ENCODE measurements around the gene BRD2. TPM values are rescaled to one million over a fixed set of nuclear protein-coding genes. Genes with fewer than 3 reads are reported as not detected.

The BRD2 gene
- polyA plus RNA-seq, 2 donors, result 86.9 to 97.6 TPM

GRCh38 chr6:32977953-32978324, 9.5 kb downstream of the BRD2 start:
- WGBS, 2 donors, result 58 to 60% methylated on average over 7 of the region's 7 CpGs
- Histone ChIP-seq H3K27ac (ENCODE audit: low read depth in 2 of 2, low read length in 1 of 2) (no peak overlapping the region), H3K36me3 (ENCODE audit: control insufficient read depth in 2 of 2, insufficient read depth in 2 of 2, low read length in 1 of 2) (peaks cover 46 to 54% of the 10 kb centered on the region in 2 donors), H3K27me3 (ENCODE audit: control insufficient read depth in 1 of 2, insufficient read depth in 2 of 2, low read length in 2 of 2) (no peaks in the 10 kb centered on the region), H3K4me3 (ENCODE audit: low read depth in 1 of 2, low read length in 2 of 2) (no peak overlapping the region), H3K9me3 (ENCODE audit: control insufficient read depth in 2 of 2, insufficient read depth in 1 of 2, low read depth in 1 of 2, low read length in 1 of 2) (no peaks in the 10 kb centered on the region), H3K4me1 (ENCODE audit: control insufficient read depth in 2 of 2, insufficient read depth in 2 of 2, low read length in 1 of 2) (peaks cover 0 to 7% of the 10 kb centered on the region in 2 donors)

GRCh38 chr6:32979720-32980487, 11.5 kb downstream of the BRD2 start:
- Histone ChIP-seq H3K4me1 (ENCODE audit: control insufficient read depth in 2 of 2, insufficient read depth in 2 of 2, low read length in 1 of 2) (peaks cover 0 to 4% of the 10 kb centered on the region in 2 donors), H3K9me3 (ENCODE audit: control insufficient read depth in 2 of 2, insufficient read depth in 1 of 2, low read depth in 1 of 2, low read length in 1 of 2) (no peaks in the 10 kb centered on the region), H3K36me3 (ENCODE audit: control insufficient read depth in 2 of 2, insufficient read depth in 2 of 2, low read length in 1 of 2) (peaks cover 39 to 43% of the 10 kb centered on the region in 2 donors), H3K27me3 (ENCODE audit: control insufficient read depth in 1 of 2, insufficient read depth in 2 of 2, low read length in 2 of 2) (no peaks in the 10 kb centered on the region), H3K27ac (ENCODE audit: low read depth in 2 of 2, low read length in 1 of 2) (no peak overlapping the region), H3K4me3 (ENCODE audit: low read depth in 1 of 2, low read length in 2 of 2) (no peak overlapping the region)
- WGBS, 2 donors, result 82 to 87% methylated on average over 12 of the region's 12 CpGs

- WGBS, 2 donors, result 68 to 69% methylated on average over 11 of the region's 11 CpGs
- Histone ChIP-seq H3K27me3 (ENCODE audit: control insufficient read depth in 1 of 2, insufficient read depth in 2 of 2, low read length in 2 of 2) (no peaks in the 10 kb centered on the region), H3K27ac (ENCODE audit: low read depth in 2 of 2, low read length in 1 of 2) (no peak overlapping the region), H3K4me3 (ENCODE audit: low read depth in 1 of 2, low read length in 2 of 2) (no peak overlapping the region), H3K9me3 (ENCODE audit: control insufficient read depth in 2 of 2, insufficient read depth in 1 of 2, low read depth in 1 of 2, low read length in 1 of 2) (no peaks in the 10 kb centered on the region), H3K36me3 (ENCODE audit: control insufficient read depth in 2 of 2, insufficient read depth in 2 of 2, low read length in 1 of 2) (peaks cover 39 to 43% of the 10 kb centered on the region in 2 donors), H3K4me1 (ENCODE audit: control insufficient read depth in 2 of 2, insufficient read depth in 2 of 2, low read length in 1 of 2) (peaks cover 0 to 4% of the 10 kb centered on the region in 2 donors)
Observed at GRCh38 chr6:32980488-32981038, 12.2 kb downstream of the BRD2 start.

- H3K4me3 ChIP-seq (ENCODE audit: low read depth in 1 of 2, low read length in 2 of 2), result no peak overlapping the region
- H3K36me3 ChIP-seq (ENCODE audit: control insufficient read depth in 2 of 2, insufficient read depth in 2 of 2, low read length in 1 of 2), result peaks cover 25 to 30% of the 10 kb centered on the region in 2 donors
- no peaks in the 10 kb centered on the region for H3K9me3 ChIP-seq (ENCODE audit: control insufficient read depth in 2 of 2, insufficient read depth in 1 of 2, low read depth in 1 of 2, low read length in 1 of 2)
- no peak overlapping the region for H3K27ac ChIP-seq (ENCODE audit: low read depth in 2 of 2, low read length in 1 of 2)
- WGBS, 2 donors, result 52 to 54% methylated on average over 8 of the region's 8 CpGs
- no peaks in the 10 kb centered on the region for H3K4me1 ChIP-seq (ENCODE audit: control insufficient read depth in 2 of 2, insufficient read depth in 2 of 2, low read length in 1 of 2)
- no peaks in the 10 kb centered on the region for H3K27me3 ChIP-seq (ENCODE audit: control insufficient read depth in 1 of 2, insufficient read depth in 2 of 2, low read length in 2 of 2)
Observed at GRCh38 chr6:32982084-32982701, 13.8 kb downstream of the BRD2 start.

DNA sequence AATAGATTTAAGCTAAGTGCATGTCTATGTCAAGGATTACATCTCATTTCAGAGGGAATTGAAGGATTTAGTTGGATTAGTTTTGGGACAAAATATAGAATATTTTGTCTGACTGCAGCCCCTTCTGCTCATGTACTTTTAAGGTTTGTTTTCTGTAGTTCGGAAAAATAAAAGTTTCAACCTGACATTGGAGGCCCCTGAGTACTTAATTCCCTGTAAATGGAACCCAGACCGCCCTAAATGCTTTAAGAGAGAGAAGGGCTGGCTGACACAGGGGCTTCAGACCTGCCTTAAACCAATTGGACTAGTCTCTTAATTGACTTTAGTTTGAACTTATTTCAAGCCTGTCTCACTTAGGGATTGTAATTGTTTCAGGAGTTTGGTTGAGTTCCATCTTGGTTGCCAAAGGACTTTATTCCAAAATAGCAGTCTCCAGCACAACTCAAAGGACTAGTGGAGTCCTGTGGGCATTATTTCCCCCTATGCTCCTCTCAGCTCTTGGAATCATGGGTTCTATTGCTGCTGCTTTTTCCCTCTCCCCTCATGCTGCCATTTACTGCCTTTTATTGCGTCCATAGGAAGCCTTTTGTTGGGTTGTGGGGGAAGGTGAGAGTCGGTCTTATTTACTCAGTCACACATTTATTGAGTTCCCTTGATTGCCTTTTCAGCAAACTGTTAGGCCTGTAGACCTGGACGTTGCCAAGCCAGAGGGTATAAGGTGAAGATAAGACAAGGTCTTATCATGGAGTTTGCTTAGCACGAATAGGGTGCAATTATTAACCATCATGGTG, 14.5 kb downstream of the BRD2 start:
- peaks cover 19 to 24% of the 10 kb centered on the region in 2 donors for H3K36me3 ChIP-seq (ENCODE audit: control insufficient read depth in 2 of 2, insufficient read depth in 2 of 2, low read length in 1 of 2)
- no peaks in the 10 kb centered on the region for H3K9me3 ChIP-seq (ENCODE audit: control insufficient read depth in 2 of 2, insufficient read depth in 1 of 2, low read depth in 1 of 2, low read length in 1 of 2)
- H3K27ac ChIP-seq (ENCODE audit: low read depth in 2 of 2, low read length in 1 of 2), result peak overlapping the region in 1 of 2 donors; percentile 44
- WGBS, 2 donors, result 50% methylated on average over 6 of the region's 6 CpGs
- H3K4me1 ChIP-seq (ENCODE audit: control insufficient read depth in 2 of 2, insufficient read depth in 2 of 2, low read length in 1 of 2), result no peaks in the 10 kb centered on the region
- H3K4me3 ChIP-seq (ENCODE audit: low read depth in 1 of 2, low read length in 2 of 2), result no peak overlapping the region
- no peaks in the 10 kb centered on the region for H3K27me3 ChIP-seq (ENCODE audit: control insufficient read depth in 1 of 2, insufficient read depth in 2 of 2, low read length in 2 of 2)

- Histone ChIP-seq H3K4me1 (ENCODE audit: control insufficient read depth in 2 of 2, insufficient read depth in 2 of 2, low read length in 1 of 2) (no peaks in the 10 kb centered on the region), H3K36me3 (ENCODE audit: control insufficient read depth in 2 of 2, insufficient read depth in 2 of 2, low read length in 1 of 2) (peaks cover 14 to 20% of the 10 kb centered on the region in 2 donors), H3K27ac (ENCODE audit: low read depth in 2 of 2, low read length in 1 of 2) (peak overlapping the region in 1 of 2 donors; percentile 35)
Observed at GRCh38 chr6:32983493-32983848, 15.1 kb downstream of the BRD2 start.

DNA sequence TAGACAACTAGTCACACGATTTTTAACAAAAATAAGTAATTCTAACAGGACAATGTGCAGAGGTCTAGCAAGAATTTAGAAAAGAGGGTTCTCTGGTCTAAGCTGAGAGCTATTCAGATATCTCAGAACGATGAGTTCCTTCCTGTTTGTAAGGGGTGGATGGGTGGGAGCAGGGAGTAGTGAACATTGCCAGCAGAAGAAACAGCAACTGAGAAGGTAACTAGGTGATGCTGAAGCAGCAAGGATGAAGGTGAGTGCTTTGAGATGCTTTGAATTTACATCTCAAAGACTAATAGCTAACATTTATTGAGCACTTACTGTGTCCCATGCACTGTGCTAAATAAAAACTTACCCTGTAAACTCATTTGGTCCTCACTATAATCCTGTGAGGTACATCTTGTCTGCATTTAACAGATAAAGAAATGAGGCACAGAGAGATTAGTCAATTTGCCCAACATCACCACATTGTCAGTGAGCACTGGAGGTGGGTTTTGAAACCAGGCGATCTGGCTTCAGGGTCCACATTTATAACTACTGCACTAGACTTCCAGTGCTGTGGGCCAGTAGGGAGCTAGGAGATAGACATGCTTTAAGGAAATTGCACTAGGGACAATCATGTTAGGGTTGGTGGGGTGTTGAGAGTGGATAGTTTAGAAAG, 15.7 kb downstream of the BRD2 start:
- Histone ChIP-seq H3K4me1 (ENCODE audit: control insufficient read depth in 2 of 2, insufficient read depth in 2 of 2, low read length in 1 of 2) (no peaks in the 10 kb centered on the region), H3K36me3 (ENCODE audit: control insufficient read depth in 2 of 2, insufficient read depth in 2 of 2, low read length in 1 of 2) (peaks cover 14 to 15% of the 10 kb centered on the region in 2 donors), H3K9me3 (ENCODE audit: control insufficient read depth in 2 of 2, insufficient read depth in 1 of 2, low read depth in 1 of 2, low read length in 1 of 2) (no peaks in the 10 kb centered on the region), H3K4me3 (ENCODE audit: low read depth in 1 of 2, low read length in 2 of 2) (no peak overlapping the region), H3K27me3 (ENCODE audit: control insufficient read depth in 1 of 2, insufficient read depth in 2 of 2, low read length in 2 of 2) (no peaks in the 10 kb centered on the region), H3K27ac (ENCODE audit: low read depth in 2 of 2, low read length in 1 of 2) (no peak overlapping the region)
- WGBS, 2 donors, result 32 to 35% methylated on average over 3 of the region's 3 CpGs

More at GRCh38 chr6:32983493-32983848, 15.1 kb downstream of the BRD2 start:
- Histone ChIP-seq H3K27me3 (ENCODE audit: control insufficient read depth in 1 of 2, insufficient read depth in 2 of 2, low read length in 2 of 2) (no peaks in the 10 kb centered on the region), H3K9me3 (ENCODE audit: control insufficient read depth in 2 of 2, insufficient read depth in 1 of 2, low read depth in 1 of 2, low read length in 1 of 2) (no peaks in the 10 kb centered on the region), H3K4me3 (ENCODE audit: low read depth in 1 of 2, low read length in 2 of 2) (no peak overlapping the region)
- 56 to 71% methylated on average over 1 of the region's 1 CpG for WGBS, 2 donors

- Histone ChIP-seq H3K9me3 (ENCODE audit: control insufficient read depth in 2 of 2, insufficient read depth in 1 of 2, low read depth in 1 of 2, low read length in 1 of 2) (no peaks in the 10 kb centered on the region), H3K4me1 (ENCODE audit: control insufficient read depth in 2 of 2, insufficient read depth in 2 of 2, low read length in 1 of 2) (no peaks in the 10 kb centered on the region), H3K27ac (ENCODE audit: low read depth in 2 of 2, low read length in 1 of 2) (no peak overlapping the region), H3K36me3 (ENCODE audit: control insufficient read depth in 2 of 2, insufficient read depth in 2 of 2, low read length in 1 of 2) (peaks cover 12% of the 10 kb centered on the region in 2 donors), H3K27me3 (ENCODE audit: control insufficient read depth in 1 of 2, insufficient read depth in 2 of 2, low read length in 2 of 2) (no peaks in the 10 kb centered on the region), H3K4me3 (ENCODE audit: low read depth in 1 of 2, low read length in 2 of 2) (no peak overlapping the region)
- 11 to 14% methylated on average over 9 of the region's 9 CpGs for WGBS, 2 donors
Observed at GRCh38 chr6:32984622-32985389, 16.4 kb downstream of the BRD2 start.
